Keratinocyte (primary cell): Measurements from ENCODE around the gene ITGB3.

ENCODE experiments used
- EZH2 ChIP-seq: IDR thresholded peaks from one replicate; pipeline ENCODE4 v1.6.1; 2012; ENCODE audit warnings: inconsistent platforms, mild to moderate bottlenecking, low read length, moderate library complexity
- TF ChIP-seq, protein P1 (sequence below), 3 experiments: IDR thresholded peaks in 1 of 3; conservative IDR thresholded peaks in 1 of 3; optimal IDR thresholded peaks in 1 of 3; 2 replicates in 2 of 3; 3 replicates in 1 of 3; pipeline versions ENCODE3 to v1.5.1; 2011; ENCODE audit warnings: low read length in 3 of 3, mild to moderate bottlenecking in 3 of 3, moderate library complexity in 2 of 3, control low read depth in 1 of 3, inconsistent platforms in 1 of 3; ENCODE audit not compliant: insufficient read depth in 2 of 3; ENCODE audit errors: extremely low read depth in 1 of 3

GRCh38 chr17:47317119-47317518 lies 63.5 kb downstream of the ITGB3 start:
- TF ChIP-seq, protein P1, sequence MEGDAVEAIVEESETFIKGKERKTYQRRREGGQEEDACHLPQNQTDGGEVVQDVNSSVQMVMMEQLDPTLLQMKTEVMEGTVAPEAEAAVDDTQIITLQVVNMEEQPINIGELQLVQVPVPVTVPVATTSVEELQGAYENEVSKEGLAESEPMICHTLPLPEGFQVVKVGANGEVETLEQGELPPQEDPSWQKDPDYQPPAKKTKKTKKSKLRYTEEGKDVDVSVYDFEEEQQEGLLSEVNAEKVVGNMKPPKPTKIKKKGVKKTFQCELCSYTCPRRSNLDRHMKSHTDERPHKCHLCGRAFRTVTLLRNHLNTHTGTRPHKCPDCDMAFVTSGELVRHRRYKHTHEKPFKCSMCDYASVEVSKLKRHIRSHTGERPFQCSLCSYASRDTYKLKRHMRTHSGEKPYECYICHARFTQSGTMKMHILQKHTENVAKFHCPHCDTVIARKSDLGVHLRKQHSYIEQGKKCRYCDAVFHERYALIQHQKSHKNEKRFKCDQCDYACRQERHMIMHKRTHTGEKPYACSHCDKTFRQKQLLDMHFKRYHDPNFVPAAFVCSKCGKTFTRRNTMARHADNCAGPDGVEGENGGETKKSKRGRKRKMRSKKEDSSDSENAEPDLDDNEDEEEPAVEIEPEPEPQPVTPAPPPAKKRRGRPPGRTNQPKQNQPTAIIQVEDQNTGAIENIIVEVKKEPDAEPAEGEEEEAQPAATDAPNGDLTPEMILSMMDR (optimal IDR thresholded peaks at IDR 0.05 in 1 of 3, IDR thresholded peaks at IDR 0.05 in 1 of 3, conservative IDR thresholded peaks at IDR 0.05 in 1 of 3; ENCODE audit: extremely low read depth in 1 of 3, insufficient read depth in 2 of 3, low read length in 3 of 3), result no peak
- TF ChIP-seq EZH2, result no peak
